ENCODE results near the gene PASD1. TPM values are rescaled to one million over a fixed set of nuclear protein-coding genes. Genes with fewer than 3 reads are reported as not detected.

Gene PASD1
- not detected in 2 replicates for total RNA-seq

DNA sequence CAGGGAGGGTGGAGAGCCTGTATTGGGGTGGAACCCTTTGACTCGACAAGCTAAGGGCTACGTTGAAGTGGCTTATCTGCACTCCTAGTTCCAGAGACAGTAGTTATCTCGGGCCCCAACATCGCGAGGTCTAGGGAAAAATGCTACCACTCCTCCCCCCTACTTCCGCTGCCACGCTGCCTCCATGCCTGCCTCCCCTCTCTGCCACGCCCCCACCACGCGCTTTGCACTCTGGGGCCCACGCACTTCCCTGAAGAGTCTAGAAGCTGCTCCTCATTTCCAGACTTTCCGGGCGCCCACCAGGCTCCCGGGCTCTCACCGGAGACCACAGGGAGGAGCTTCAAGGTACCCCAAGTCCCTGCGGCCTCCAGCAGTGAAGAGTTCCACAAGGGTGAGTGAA is at the start of gene PASD1:
Gene PASD1 (plus strand): TSS at position 227 of the 400 bp plus-strand sequence. CDS start 37,879 bp downstream, outside the sequence.

GRCh38 chrX:151694661-151695582 is 131.4 kb downstream of the PASD1 start, which contains the start of gene PRRG3:
Gene PRRG3 (plus strand): TSS chrX:151695458. CDS start chrX:151698815, 3,357 bp downstream.

DNA sequence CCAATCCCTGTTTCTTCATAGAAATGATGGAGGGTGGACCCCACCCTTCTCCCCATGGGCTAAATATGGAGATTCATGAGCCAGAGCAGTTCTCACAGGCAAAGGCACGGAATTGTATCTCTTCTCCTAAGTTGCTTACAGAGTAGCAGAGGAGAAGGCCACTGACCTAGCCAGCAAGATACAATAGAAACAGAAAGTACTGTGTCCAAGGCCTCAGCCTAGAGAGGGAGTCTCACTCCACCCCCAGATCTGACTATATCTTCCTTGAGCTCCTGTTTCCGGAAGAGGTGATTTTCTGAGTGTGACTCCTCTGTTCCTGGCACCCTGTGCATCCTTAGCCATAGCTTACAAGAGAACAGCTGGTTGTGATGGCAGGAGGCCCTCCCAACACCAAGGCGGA is 152.3 kb downstream of the PASD1 start, which contains the start of gene FATE1:
Gene FATE1 (plus strand): TSS at position 284 of the 400 bp plus-strand sequence. CDS start 85 bp downstream, at position 369.

Other genes starting within 250 kb of the PASD1 start
- 89.4 and 108 TPM in 2 replicates for gene VMA21, start 166.5 kb upstream of the PASD1 start, total RNA-seq
- gene PRRG3, start 131.8 kb downstream of the PASD1 start, total RNA-seq: under 0.01 and 0.11 TPM in 2 replicates
- not detected in 2 replicates for gene FATE1, start 152.4 kb downstream of the PASD1 start, total RNA-seq
- not detected in 2 replicates for gene CNGA2, start 171.1 kb downstream of the PASD1 start, total RNA-seq

All from articular chondrocyte of knee joint (primary cell).